H1 (cell line): Measurements from ENCODE around the gene MEA1. TPM values are rescaled to one million over a fixed set of nuclear protein-coding genes. Genes with fewer than 3 reads are reported as not detected.

Source experiments
- CTCF ChIA-PET: fragments of 300-600 bp; sonication (Branson Sonifier 250); formaldehyde crosslinking; loops from one replicate; lab custom pipeline; 2021; ENCODE audit not compliant: partially characterized antibody; lab: Charles Lee
- POLR2A ChIA-PET: fragments of 300-600 bp; sonication (Branson Sonifier 250); formaldehyde crosslinking; loops from one replicate; lab custom pipeline; 2021; ENCODE audit warnings: inconsistent platforms; ENCODE audit not compliant: partially characterized antibody; lab: Charles Lee
- DNase-seq, 2 experiments: peaks; one replicate each; pipeline versions ENCODE4 v3.0.0 to v3.0.0-alpha.2; 2010 to 2022; ENCODE audit warnings: low spot score in 2 of 2, low read depth in 1 of 2, mixed read lengths in 1 of 2
- FAIRE-seq: peaks from 2 replicates; lab custom pipeline; 2011; peaks lifted over from hg19 to GRCh38; lab: Jason Lieb, UNC
- H2AFZ ChIP-seq: 2 replicates; pipeline ENCODE4 v1.8.1; 2012; ENCODE audit warnings: low read length, inconsistent platforms
- H2AK5ac ChIP-seq: 2 replicates; pipeline ENCODE4 v1.6.1; 2013; ENCODE audit warnings: low read depth, low read length
- H2BK120ac ChIP-seq: replicated peaks from 2 replicates; pipeline ENCODE3; 2013; ENCODE audit warnings: low read depth, low read length, inconsistent platforms
- H2BK12ac ChIP-seq: 2 replicates; pipeline ENCODE4 v1.6.1; 2013; ENCODE audit warnings: low read depth, low read length
- H2BK15ac ChIP-seq: 2 replicates; pipeline ENCODE4 v1.6.1; 2013; ENCODE audit warnings: low read length
- H2BK20ac ChIP-seq: 2 replicates; pipeline ENCODE4 v1.6.1; 2013; ENCODE audit warnings: low read length
- H2BK5ac ChIP-seq: 2 replicates; pipeline ENCODE4 v1.6.1; 2013; ENCODE audit warnings: low read depth, low read length
- H3K14ac ChIP-seq: 2 replicates; pipeline ENCODE4 v1.6.1; 2013; ENCODE audit warnings: inconsistent platforms; ENCODE audit not compliant: insufficient read length
- H3K18ac ChIP-seq: 2 replicates; pipeline ENCODE4 v1.6.1; 2013; ENCODE audit warnings: low read length; ENCODE audit errors: extremely low read depth
- H3K23ac ChIP-seq: 2 replicates; pipeline ENCODE4 v1.6.1; 2013; ENCODE audit warnings: inconsistent platforms; ENCODE audit not compliant: insufficient read length
- H3K23me2 ChIP-seq: 2 replicates; pipeline ENCODE4 v1.6.1; 2013; ENCODE audit warnings: low read depth, low read length
- H3K27ac ChIP-seq: 2 replicates; pipeline ENCODE4 v1.6.1; 2011; ENCODE audit warnings: low read depth, low read length, inconsistent platforms
- H3K27me3 ChIP-seq, 4 experiments: replicated peaks in 1 of 4; 1 replicate in 1 of 4; 2 replicates in 3 of 4; pipeline versions ENCODE4 v1.6.1 to v1.8.1; 2011 to 2013; ENCODE audit warnings: low read length in 3 of 4, mild to moderate bottlenecking in 3 of 4, inconsistent platforms in 2 of 4, mixed read lengths in 2 of 4, moderate library complexity in 1 of 4; ENCODE audit not compliant: control insufficient read depth in 3 of 4, insufficient read depth in 3 of 4; ENCODE audit errors: extremely low read depth in 1 of 4
- H3K36me3 ChIP-seq, 4 experiments: 2 replicates each; pipeline versions ENCODE4 v1.6.1 to v1.8.1; 2011 to 2013; ENCODE audit warnings: mild to moderate bottlenecking in 4 of 4, low read length in 3 of 4, moderate library complexity in 2 of 4, control low read depth in 1 of 4, inconsistent platforms in 1 of 4; ENCODE audit not compliant: insufficient read depth in 4 of 4, control insufficient read depth in 2 of 4
- H3K4ac ChIP-seq: replicated peaks from 2 replicates; pipeline ENCODE3; 2013; ENCODE audit warnings: low read length, low read depth, mixed read lengths, inconsistent platforms; ENCODE audit not compliant: insufficient read length
- H3K4me1 ChIP-seq, 4 experiments: replicated peaks in 1 of 4; 1 replicate in 1 of 4; 2 replicates in 3 of 4; pipeline versions ENCODE4 v1.6.1 to v1.8.1; 2011 to 2013; ENCODE audit warnings: low read length in 3 of 4, inconsistent platforms in 2 of 4, mixed read lengths in 1 of 4; ENCODE audit not compliant: insufficient read depth in 4 of 4, control insufficient read depth in 3 of 4
- H3K4me2 ChIP-seq, 2 experiments: 2 replicates each; pipeline versions ENCODE4 v1.6.1 to v1.8.1; 2011 to 2013; ENCODE audit warnings: low read depth in 2 of 2, low read length in 2 of 2, control low read depth in 1 of 2, inconsistent platforms in 1 of 2, mild to moderate bottlenecking in 1 of 2; ENCODE audit not compliant: insufficient read depth in 1 of 2
- H3K4me3 ChIP-seq, 4 experiments: fragments of 200-600, 300-600 bp in 1 of 4; sonication (generic), shearing (Covaris generic), sonication (Bioruptor Twin) in 1 of 4; 2 replicates each; pipeline versions ENCODE4 v1.5.1 to v1.8.1; 2011 to 2016; ENCODE audit warnings: low read length in 4 of 4, low read depth in 3 of 4, control low read depth in 2 of 4, inconsistent platforms in 2 of 4, mild to moderate bottlenecking in 2 of 4, mixed read lengths in 1 of 4, moderate library complexity in 1 of 4; ENCODE audit not compliant: insufficient read depth in 2 of 4; ENCODE audit errors: extremely low read depth in 1 of 4
- H3K56ac ChIP-seq: replicated peaks from 2 replicates; pipeline ENCODE3; 2013; ENCODE audit warnings: low read depth, mild to moderate bottlenecking, mixed read lengths, low read length, inconsistent platforms; ENCODE audit not compliant: insufficient read length
- H3K79me1 ChIP-seq: 2 replicates; pipeline ENCODE4 v1.6.1; 2013; ENCODE audit warnings: low read depth, low read length, control low read depth
- H3K79me2 ChIP-seq, 2 experiments: 2 replicates each; pipeline versions ENCODE4 v1.6.1 to v1.8.1; 2012 to 2013; ENCODE audit warnings: low read length in 2 of 2, mild to moderate bottlenecking in 2 of 2, inconsistent platforms in 1 of 2; ENCODE audit not compliant: insufficient read depth in 2 of 2, control insufficient read depth in 1 of 2
- H3K9ac ChIP-seq, 4 experiments: replicated peaks in 1 of 4; 1 replicate in 1 of 4; 2 replicates in 3 of 4; pipeline versions ENCODE4 v1.6.1 to v1.8.1; 2011 to 2013; ENCODE audit warnings: low read depth in 3 of 4, low read length in 3 of 4, control low read depth in 2 of 4, mild to moderate bottlenecking in 2 of 4, moderate library complexity in 2 of 4, inconsistent platforms in 1 of 4; ENCODE audit errors: extremely low read depth in 1 of 4
- H3K9me3 ChIP-seq, 2 experiments: 2 replicates each; pipeline versions ENCODE4 v1.6.1 to v1.8.1; 2012 to 2013; ENCODE audit warnings: mild to moderate bottlenecking in 2 of 2, moderate library complexity in 2 of 2, control low read depth in 1 of 2, inconsistent platforms in 1 of 2, low read depth in 1 of 2, low read length in 1 of 2, mixed read lengths in 1 of 2; ENCODE audit not compliant: insufficient read depth in 2 of 2
- H4K20me1 ChIP-seq, 2 experiments: replicated peaks in 1 of 2; 2 replicates each; pipeline versions ENCODE3 to v1.8.1; 2011 to 2013; ENCODE audit warnings: inconsistent platforms in 2 of 2, low read length in 2 of 2, mild to moderate bottlenecking in 1 of 2; ENCODE audit not compliant: insufficient read depth in 2 of 2, control insufficient read depth in 1 of 2
- H4K5ac ChIP-seq: 2 replicates; pipeline ENCODE4 v1.6.1; 2013; ENCODE audit warnings: low read length, low read depth, mixed read lengths, inconsistent platforms; ENCODE audit not compliant: insufficient read length
- H4K8ac ChIP-seq: 2 replicates; pipeline ENCODE4 v1.8.0; 2013; ENCODE audit warnings: mild to moderate bottlenecking, moderate library complexity, low read length, inconsistent platforms; ENCODE audit not compliant: insufficient read depth; ENCODE audit errors: extremely low read depth
- H4K91ac ChIP-seq: replicated peaks from 2 replicates; pipeline ENCODE3; 2013; ENCODE audit warnings: low read length, mixed read lengths, inconsistent platforms; ENCODE audit not compliant: insufficient read length
- SUZ12 ChIP-seq: fragments of 200-600 bp; sonication (generic); IDR thresholded peaks from 2 replicates; pipeline ENCODE4 v1.6.1; 2012; ENCODE audit warnings: mild to moderate bottlenecking, inconsistent platforms, low read length, moderate library complexity, mixed read lengths
- TAF7 ChIP-seq: optimal IDR thresholded peaks from 2 replicates; pipeline ENCODE3; 2011; ENCODE audit warnings: low read depth, mild to moderate bottlenecking, inconsistent platforms, low read length, moderate library complexity, borderline replicate concordance
- WGBS, 2 experiments: shearing (Covaris generic) in 1 of 2; methylation state at CpG; one replicate each; pipeline versions ENCODE4 v1.1.6 to v1.1.7; 2013 to 2015; ENCODE audit warnings: low lambda C conversion rate in 2 of 2, mixed read lengths in 2 of 2, inconsistent platforms in 1 of 2, low coverage in 1 of 2, missing lambda C conversion rate in 1 of 2; ENCODE audit not compliant: insufficient replicate concordance in 2 of 2, insufficient coverage in 1 of 2, insufficient read length in 1 of 2; ENCODE audit errors: extremely low coverage in 1 of 2, missing lambda C conversion rate in 1 of 2; 5-methylcytosine and 5-hydroxymethylcytosine counted together
- polyA plus RNA-seq, 7 experiments: library from polyadenylated mRNA; depleted of rRNA in 3 of 7; stranded (reverse) in 5 of 7; unstranded in 2 of 7; fragments of >200 nt in 5 of 7; fragments of 200-250 nt in 2 of 7; gene quantifications; 1 replicate in 5 of 7; 2 replicates in 1 of 7; 4 replicates in 1 of 7; pipeline versions ENCODE4 v1.2.1 to v1.2.3, GENCODE V29; 2011 to 2013; ENCODE audit warnings: missing spikeins in 2 of 7, mixed read lengths in 2 of 7
- total RNA-seq: library from RNA; stranded (reverse); fragmentation: NEBNext Ultra II Directional; extraction: Animal tissue kit (Norgen Biotek cat#: 25700); gene quantifications from 2 replicates; pipeline ENCODE4 v1.2.1, GENCODE V29; 2021

The MEA1 gene
- total and polyA plus RNA-seq, 2 of the 8 experiments (the other 6 are each of a cell fraction or from before 2014, with no cell fraction given) = 94.2 to 96.4 TPM

DNA sequence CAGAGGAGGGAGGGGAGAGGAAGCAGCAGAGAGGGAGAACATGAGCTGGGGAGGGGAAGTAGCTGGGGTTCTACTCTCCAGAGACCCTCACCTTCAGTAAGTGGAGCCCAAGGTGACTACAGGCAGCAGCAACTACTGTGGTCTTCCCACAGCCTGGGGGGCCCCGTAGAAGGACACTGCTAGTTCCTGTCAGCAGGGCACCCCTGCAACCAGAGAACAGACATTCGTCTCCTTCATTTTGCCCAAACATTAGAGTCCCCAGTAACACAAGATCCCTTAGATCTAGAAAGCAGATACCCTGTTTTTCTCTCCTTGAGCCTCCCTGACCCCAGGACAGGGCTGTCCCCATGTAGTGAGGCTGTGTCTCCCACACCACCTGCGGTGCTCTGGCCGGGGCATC is 45.0 kb downstream of the MEA1 start:
- H3K23ac ChIP-seq = no peak overlapping the region
- H3K79me2 ChIP-seq = no peaks in the 10 kb centered on the region
- H3K27ac ChIP-seq = no peak overlapping the region
- no peak overlapping the region for H2BK12ac ChIP-seq
- peaks cover 0 to 7% (median 1%) of the 10 kb centered on the region in 4 experiments; a peak in 5 of 7 replicates for H3K4me1 ChIP-seq
- no peak overlapping the region for H2AFZ ChIP-seq
- H2BK20ac ChIP-seq = no peak overlapping the region
- H3K4ac ChIP-seq = no peak overlapping the region
- no peak overlapping the region for H4K5ac ChIP-seq
- FAIRE-seq (no peak), DNase-seq (no peak)
- H3K18ac ChIP-seq = no peak overlapping the region
- H4K20me1 ChIP-seq = peaks cover 0 to 2% of the 10 kb centered on the region in 2 experiments
- H4K91ac ChIP-seq = no peak overlapping the region
- no peak overlapping the region; a peak in 1 of 7 replicates for H3K9ac ChIP-seq
- 80% methylated on average over 4 of the region's 4 CpGs; no CpG with 5 or more reads in 1 of the 2 experiments for WGBS, 2 experiments
- no peak overlapping the region for H3K14ac ChIP-seq
- no peak overlapping the region for H4K8ac ChIP-seq
- H3K56ac ChIP-seq = no peak overlapping the region
- no peak overlapping the region for H2BK15ac ChIP-seq
- no peak overlapping the region for H2AK5ac ChIP-seq
- ChIA-PET CTCF (interaction anchor here (0.6 to 4.2 kb wide), 6 partner anchors 31 to 224 kb away, joined by 3 to 11 read pairs (median 3); partner anchors contain the start of genes KLHDC3 and MEA1), POLR2A (interaction anchor here (1.6 to 1.7 kb wide), 2 partner anchors 10 to 15 kb away, joined by 3 to 7 read pairs; partner anchors contain the start of genes PEX6 and PPP2R5D)
- no peak for TF ChIP-seq TAF7
- no peak for TF ChIP-seq SUZ12
- no peaks in the 10 kb centered on the region; the same call in none of the 2 replicates for H3K79me1 ChIP-seq
- no peak overlapping the region for H3K4me2 ChIP-seq
- no peaks in the 10 kb centered on the region for H3K27me3 ChIP-seq
- no peaks in the 10 kb centered on the region for H3K23me2 ChIP-seq
- H2BK120ac ChIP-seq = no peak overlapping the region
- peaks cover 0 to 2% (median 0%) of the 10 kb centered on the region in 4 experiments; a peak in 1 of 8 replicates for H3K36me3 ChIP-seq
- no peaks in the 10 kb centered on the region for H3K9me3 ChIP-seq
- no peak overlapping the region for H2BK5ac ChIP-seq
- H3K4me3 ChIP-seq = no peak overlapping the region
